ENCODE results near the gene TPCN1.

Gene TPCN1

GRCh38 chr12:113239811-113240331 is 18.6 kb downstream of the TPCN1 start:
- H2AFZ ChIP-seq (ENCODE audit: low read depth, low read length, severe bottlenecking), result no peak overlapping the region
- no peak overlapping the region for H3K4me3 ChIP-seq (ENCODE audit: insufficient read depth, low read length, poor library complexity, severe bottlenecking)
- H4K20me1 ChIP-seq (ENCODE audit: low read depth, low read length), result no peaks in the 10 kb centered on the region
- H3K9ac ChIP-seq (ENCODE audit: low read length), result no peak overlapping the region
- H3K9me3 ChIP-seq (ENCODE audit: insufficient read depth, low read length), result no peaks in the 10 kb centered on the region
- no peak overlapping the region for H3K4me2 ChIP-seq (ENCODE audit: low read depth, low read length, poor library complexity, severe bottlenecking)
- H3K9me2 ChIP-seq (replicated peaks; ENCODE audit: insufficient read depth, low read length), result no peaks in the 10 kb centered on the region
- peaks cover 17% of the 10 kb centered on the region; the same call in 1 of the 2 replicates for H3K79me2 ChIP-seq (ENCODE audit: insufficient read depth, low read length)
- peaks cover 10% of the 10 kb centered on the region; the same call in 1 of the 2 replicates for H3K36me3 ChIP-seq (ENCODE audit: low read length)
- H3K27me3 ChIP-seq (ENCODE audit: low read length), result no peaks in the 10 kb centered on the region
- no peak for TF ChIP-seq EZH2phosphoT487 (conservative IDR thresholded peaks at IDR 0.05; ENCODE audit: low read length)
- TF ChIP-seq, protein P1, sequence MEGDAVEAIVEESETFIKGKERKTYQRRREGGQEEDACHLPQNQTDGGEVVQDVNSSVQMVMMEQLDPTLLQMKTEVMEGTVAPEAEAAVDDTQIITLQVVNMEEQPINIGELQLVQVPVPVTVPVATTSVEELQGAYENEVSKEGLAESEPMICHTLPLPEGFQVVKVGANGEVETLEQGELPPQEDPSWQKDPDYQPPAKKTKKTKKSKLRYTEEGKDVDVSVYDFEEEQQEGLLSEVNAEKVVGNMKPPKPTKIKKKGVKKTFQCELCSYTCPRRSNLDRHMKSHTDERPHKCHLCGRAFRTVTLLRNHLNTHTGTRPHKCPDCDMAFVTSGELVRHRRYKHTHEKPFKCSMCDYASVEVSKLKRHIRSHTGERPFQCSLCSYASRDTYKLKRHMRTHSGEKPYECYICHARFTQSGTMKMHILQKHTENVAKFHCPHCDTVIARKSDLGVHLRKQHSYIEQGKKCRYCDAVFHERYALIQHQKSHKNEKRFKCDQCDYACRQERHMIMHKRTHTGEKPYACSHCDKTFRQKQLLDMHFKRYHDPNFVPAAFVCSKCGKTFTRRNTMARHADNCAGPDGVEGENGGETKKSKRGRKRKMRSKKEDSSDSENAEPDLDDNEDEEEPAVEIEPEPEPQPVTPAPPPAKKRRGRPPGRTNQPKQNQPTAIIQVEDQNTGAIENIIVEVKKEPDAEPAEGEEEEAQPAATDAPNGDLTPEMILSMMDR (IDR thresholded peaks at IDR 0.05; ENCODE audit: insufficient read depth, low read length, poor library complexity, severe bottlenecking), result no peak
- no peak overlapping the region for H3K27ac ChIP-seq (ENCODE audit: low read depth, low read length)
- no peaks in the 10 kb centered on the region for H3F3A ChIP-seq (ENCODE audit: insufficient read depth)

DNA sequence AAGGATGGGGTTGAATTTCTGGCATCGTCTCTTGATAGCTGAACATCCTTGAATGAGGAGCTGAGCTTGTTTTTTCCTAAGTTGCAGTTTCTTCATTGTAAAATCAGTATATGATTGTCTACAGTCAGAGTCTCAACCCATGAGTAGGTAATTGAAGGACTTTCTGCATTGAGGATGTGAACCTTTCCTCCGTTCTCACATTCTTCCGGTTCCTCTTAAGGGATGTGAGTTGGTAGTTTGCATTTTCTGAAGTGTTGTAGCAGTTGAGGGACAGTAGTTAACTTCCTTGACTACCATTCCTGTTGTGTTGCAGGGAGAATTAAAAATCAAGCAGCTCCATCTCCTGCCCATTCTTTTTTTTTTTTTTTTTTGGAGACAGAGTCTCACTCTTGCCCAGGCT is 19.1 kb downstream of the TPCN1 start:
- Histone ChIP-seq H3F3A (ENCODE audit: insufficient read depth) (no peaks in the 10 kb centered on the region), H3K9ac (ENCODE audit: low read length) (no peak overlapping the region), H3K4me3 (ENCODE audit: insufficient read depth, low read length, poor library complexity, severe bottlenecking) (no peak overlapping the region), H3K27me3 (ENCODE audit: low read length) (no peaks in the 10 kb centered on the region), H2AFZ (ENCODE audit: low read depth, low read length, severe bottlenecking) (no peak overlapping the region), H3K9me3 (ENCODE audit: insufficient read depth, low read length) (no peaks in the 10 kb centered on the region), H3K27ac (ENCODE audit: low read depth, low read length) (no peak overlapping the region), H3K79me2 (ENCODE audit: insufficient read depth, low read length) (peaks cover 17% of the 10 kb centered on the region; the same call in 1 of the 2 replicates), H3K9me2 (replicated peaks; ENCODE audit: insufficient read depth, low read length) (no peaks in the 10 kb centered on the region), H3K4me2 (ENCODE audit: low read depth, low read length, poor library complexity, severe bottlenecking) (no peak overlapping the region), H4K20me1 (ENCODE audit: low read depth, low read length) (no peaks in the 10 kb centered on the region), H3K36me3 (ENCODE audit: low read length) (peaks cover 10% of the 10 kb centered on the region; the same call in 1 of the 2 replicates)
- TF ChIP-seq EZH2phosphoT487 (conservative IDR thresholded peaks at IDR 0.05; ENCODE audit: low read length), result no peak
- TF ChIP-seq, protein P1 (IDR thresholded peaks at IDR 0.05; ENCODE audit: insufficient read depth, low read length, poor library complexity, severe bottlenecking), result no peak

DNA sequence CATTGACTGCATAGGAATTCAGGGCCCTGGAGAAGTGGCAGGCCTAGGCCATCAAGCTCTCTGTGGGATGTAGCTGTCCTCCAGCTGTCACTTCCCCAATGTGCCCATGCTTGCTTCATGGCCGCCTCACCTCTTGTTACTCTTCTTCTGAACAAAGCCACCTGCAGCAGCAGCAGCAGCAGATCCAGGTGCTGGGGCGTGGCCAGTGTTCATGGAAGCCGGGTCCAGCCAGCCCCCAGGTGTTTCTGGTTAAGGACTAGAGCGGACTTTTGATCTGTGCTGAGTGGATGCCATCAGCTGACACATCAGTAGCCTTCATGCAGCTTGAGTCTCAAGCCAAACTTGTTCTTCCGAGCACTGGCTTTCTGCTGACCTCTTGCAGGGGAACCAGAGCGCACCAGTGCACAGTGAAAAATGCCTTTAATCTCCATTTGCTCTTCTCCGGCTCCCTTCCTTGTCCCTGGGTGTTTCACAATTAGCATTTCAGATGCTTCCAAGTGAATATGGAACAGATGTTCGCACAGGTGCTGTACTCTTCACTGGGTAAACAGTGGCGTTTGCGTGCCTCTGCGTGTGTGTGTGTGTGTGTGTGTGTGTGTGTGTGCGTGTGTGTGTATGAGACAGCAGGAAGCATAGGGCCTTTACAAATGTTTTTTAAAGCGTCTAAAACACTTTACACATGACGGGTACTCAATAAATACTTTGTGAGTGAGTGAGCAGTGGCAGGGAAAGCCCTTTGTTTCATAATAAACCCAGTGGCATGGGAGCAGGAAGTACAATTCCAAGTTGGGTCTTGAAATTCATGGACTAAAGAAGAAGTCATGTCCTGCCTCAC is 20.1 kb downstream of the TPCN1 start:
- Histone ChIP-seq H3K4me2 (ENCODE audit: low read depth, low read length, poor library complexity, severe bottlenecking) (no peak overlapping the region), H4K20me1 (ENCODE audit: low read depth, low read length) (no peaks in the 10 kb centered on the region), H3K4me3 (ENCODE audit: insufficient read depth, low read length, poor library complexity, severe bottlenecking) (no peak overlapping the region), H3K9ac (ENCODE audit: low read length) (no peak overlapping the region), H3F3A (ENCODE audit: insufficient read depth) (no peaks in the 10 kb centered on the region), H3K36me3 (ENCODE audit: low read length) (peaks cover 10% of the 10 kb centered on the region; the same call in 1 of the 2 replicates), H2AFZ (ENCODE audit: low read depth, low read length, severe bottlenecking) (no peak overlapping the region), H3K79me2 (ENCODE audit: insufficient read depth, low read length) (peaks cover 17% of the 10 kb centered on the region; the same call in 1 of the 2 replicates), H3K9me3 (ENCODE audit: insufficient read depth, low read length) (no peaks in the 10 kb centered on the region), H3K9me2 (replicated peaks; ENCODE audit: insufficient read depth, low read length) (no peaks in the 10 kb centered on the region), H3K27ac (ENCODE audit: low read depth, low read length) (no peak overlapping the region), H3K27me3 (ENCODE audit: low read length) (no peaks in the 10 kb centered on the region)
- TF ChIP-seq EZH2phosphoT487 (conservative IDR thresholded peaks at IDR 0.05; ENCODE audit: low read length), result no peak
- TF ChIP-seq, protein P1 (IDR thresholded peaks at IDR 0.05; ENCODE audit: insufficient read depth, low read length, poor library complexity, severe bottlenecking), result no peak
